Stimulated activated naive CD8-positive, alpha-beta T cell treated with anti-CD3 and anti-CD28 coated beads, Interleukin-15, Interleukin-2, amounts not matched to agents 100 ng/mL and 50 ng/mL, for 24 hours (primary cell): ENCODE measurements around the gene LINGO3.

Experiments used
- H3K27ac Mint-ChIP-seq: one replicate; pipeline ENCODE4 v1.8.0; 2021; ENCODE audit warnings: mild to moderate bottlenecking, mixed read lengths
- H3K27me3 Mint-ChIP-seq: one replicate; pipeline ENCODE4 v1.8.0; 2021; ENCODE audit warnings: mixed read lengths
- H3K36me3 Mint-ChIP-seq: one replicate; pipeline ENCODE4 v1.8.0; 2021; ENCODE audit warnings: low read depth, mixed read lengths
- H3K4me1 Mint-ChIP-seq: one replicate; pipeline ENCODE4 v1.8.0; 2021; ENCODE audit warnings: low read depth, mixed read lengths
- H3K4me3 Mint-ChIP-seq: one replicate; pipeline ENCODE4 v1.8.0; 2021; ENCODE audit warnings: mild to moderate bottlenecking, mixed read lengths
- H3K9me3 Mint-ChIP-seq: one replicate; pipeline ENCODE4 v1.8.0; 2021; ENCODE audit warnings: mixed read lengths

The LINGO3 gene

GRCh38 chr19:2260341-2260805, 47.6 kb downstream of the LINGO3 start:
- Mint-ChIP-seq H3K9me3 (no peaks in the 10 kb centered on the region), H3K36me3 (no peaks in the 10 kb centered on the region), H3K27ac (no peak overlapping the region), H3K4me1 (peaks cover 30% of the 10 kb centered on the region), H3K27me3 (no peaks in the 10 kb centered on the region), H3K4me3 (no peak overlapping the region)

GRCh38 chr19:2259336-2259735, 48.6 kb downstream of the LINGO3 start:
- H3K27me3 Mint-ChIP-seq, result no peaks in the 10 kb centered on the region
- no peaks in the 10 kb centered on the region for H3K9me3 Mint-ChIP-seq
- no peaks in the 10 kb centered on the region for H3K36me3 Mint-ChIP-seq
- H3K4me3 Mint-ChIP-seq, result no peak overlapping the region
- peaks cover 30% of the 10 kb centered on the region for H3K4me1 Mint-ChIP-seq
- H3K27ac Mint-ChIP-seq, result no peak overlapping the region
